A549 treated with Mapracorat at 1 μM for 4 hours (cell line): ENCODE data around the gene ARAP3. TPM values are rescaled to one million over a fixed set of nuclear protein-coding genes. Genes with fewer than 3 reads are reported as not detected.

Source experiments
- total RNA-seq: library from RNA; stranded (reverse); fragments of 200-300 nt; extraction: Qiagen RNA extraction; gene quantifications from 5 replicates; pipeline ENCODE4 v1.2.3, GENCODE V29; 2022

The ARAP3 gene, protein sequence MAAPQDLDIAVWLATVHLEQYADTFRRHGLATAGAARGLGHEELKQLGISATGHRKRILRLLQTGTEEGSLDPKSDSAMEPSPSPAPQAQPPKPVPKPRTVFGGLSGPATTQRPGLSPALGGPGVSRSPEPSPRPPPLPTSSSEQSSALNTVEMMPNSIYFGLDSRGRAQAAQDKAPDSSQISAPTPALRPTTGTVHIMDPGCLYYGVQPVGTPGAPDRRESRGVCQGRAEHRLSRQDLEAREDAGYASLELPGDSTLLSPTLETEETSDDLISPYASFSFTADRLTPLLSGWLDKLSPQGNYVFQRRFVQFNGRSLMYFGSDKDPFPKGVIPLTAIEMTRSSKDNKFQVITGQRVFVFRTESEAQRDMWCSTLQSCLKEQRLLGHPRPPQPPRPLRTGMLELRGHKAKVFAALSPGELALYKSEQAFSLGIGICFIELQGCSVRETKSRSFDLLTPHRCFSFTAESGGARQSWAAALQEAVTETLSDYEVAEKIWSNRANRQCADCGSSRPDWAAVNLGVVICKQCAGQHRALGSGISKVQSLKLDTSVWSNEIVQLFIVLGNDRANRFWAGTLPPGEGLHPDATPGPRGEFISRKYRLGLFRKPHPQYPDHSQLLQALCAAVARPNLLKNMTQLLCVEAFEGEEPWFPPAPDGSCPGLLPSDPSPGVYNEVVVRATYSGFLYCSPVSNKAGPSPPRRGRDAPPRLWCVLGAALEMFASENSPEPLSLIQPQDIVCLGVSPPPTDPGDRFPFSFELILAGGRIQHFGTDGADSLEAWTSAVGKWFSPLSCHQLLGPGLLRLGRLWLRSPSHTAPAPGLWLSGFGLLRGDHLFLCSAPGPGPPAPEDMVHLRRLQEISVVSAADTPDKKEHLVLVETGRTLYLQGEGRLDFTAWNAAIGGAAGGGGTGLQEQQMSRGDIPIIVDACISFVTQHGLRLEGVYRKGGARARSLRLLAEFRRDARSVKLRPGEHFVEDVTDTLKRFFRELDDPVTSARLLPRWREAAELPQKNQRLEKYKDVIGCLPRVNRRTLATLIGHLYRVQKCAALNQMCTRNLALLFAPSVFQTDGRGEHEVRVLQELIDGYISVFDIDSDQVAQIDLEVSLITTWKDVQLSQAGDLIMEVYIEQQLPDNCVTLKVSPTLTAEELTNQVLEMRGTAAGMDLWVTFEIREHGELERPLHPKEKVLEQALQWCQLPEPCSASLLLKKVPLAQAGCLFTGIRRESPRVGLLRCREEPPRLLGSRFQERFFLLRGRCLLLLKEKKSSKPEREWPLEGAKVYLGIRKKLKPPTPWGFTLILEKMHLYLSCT (N-terminal part only)
- total RNA-seq: 2.7 to 4.8 TPM (median 4.3 TPM) in 5 replicates

DNA sequence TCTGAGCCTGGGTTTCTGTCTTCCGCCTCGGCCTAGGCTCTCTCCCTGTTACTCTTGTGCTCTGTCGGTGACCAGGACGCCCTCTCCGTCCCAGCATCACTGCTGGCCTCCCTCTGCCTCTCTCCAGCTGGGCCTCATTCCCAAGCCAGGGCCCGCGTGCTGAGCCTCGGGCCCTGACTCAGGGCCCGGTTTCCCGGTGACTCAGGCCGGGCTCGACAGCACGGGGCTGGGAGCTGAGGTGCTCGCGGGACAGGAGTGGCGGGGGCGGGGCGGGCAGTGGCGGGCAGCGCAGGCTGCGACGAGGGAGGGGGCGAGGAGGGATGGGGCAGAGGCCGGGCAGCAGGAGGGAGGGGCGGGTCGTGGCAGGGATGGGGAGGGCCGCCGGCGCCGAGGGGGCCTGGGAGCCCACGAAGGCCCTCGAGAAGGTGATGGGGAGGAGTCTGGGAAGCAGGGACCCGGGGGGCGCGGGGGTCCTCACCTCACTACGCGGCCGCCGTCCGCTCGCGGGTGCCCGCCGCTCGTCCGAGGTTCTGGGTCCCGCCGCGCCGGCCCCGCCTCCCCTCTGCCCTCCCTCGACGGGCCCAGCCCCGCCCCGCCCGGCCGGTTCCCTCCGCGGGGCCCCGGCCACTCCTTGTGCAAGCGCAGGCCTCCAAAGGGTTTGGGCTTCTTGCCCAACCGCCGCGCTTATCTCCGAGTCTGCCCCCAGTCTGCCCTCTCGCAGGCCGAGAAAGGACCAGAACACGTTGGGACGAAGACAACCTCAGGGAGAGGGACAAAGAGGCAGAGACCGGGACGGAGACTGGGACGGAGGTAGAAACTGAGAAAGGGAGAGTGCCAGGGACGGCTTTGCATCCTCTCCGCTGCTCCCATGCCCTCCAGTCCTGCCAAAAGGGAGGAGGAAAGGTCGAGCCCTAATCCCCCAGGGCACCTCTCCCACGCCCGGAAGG, at the start of gene ARAP3:
Gene ARAP3, minus strand, starts transcription at position 536 of the 947 bp plus-strand sequence. CDS start 1,744 bp downstream, outside the sequence.

DNA sequence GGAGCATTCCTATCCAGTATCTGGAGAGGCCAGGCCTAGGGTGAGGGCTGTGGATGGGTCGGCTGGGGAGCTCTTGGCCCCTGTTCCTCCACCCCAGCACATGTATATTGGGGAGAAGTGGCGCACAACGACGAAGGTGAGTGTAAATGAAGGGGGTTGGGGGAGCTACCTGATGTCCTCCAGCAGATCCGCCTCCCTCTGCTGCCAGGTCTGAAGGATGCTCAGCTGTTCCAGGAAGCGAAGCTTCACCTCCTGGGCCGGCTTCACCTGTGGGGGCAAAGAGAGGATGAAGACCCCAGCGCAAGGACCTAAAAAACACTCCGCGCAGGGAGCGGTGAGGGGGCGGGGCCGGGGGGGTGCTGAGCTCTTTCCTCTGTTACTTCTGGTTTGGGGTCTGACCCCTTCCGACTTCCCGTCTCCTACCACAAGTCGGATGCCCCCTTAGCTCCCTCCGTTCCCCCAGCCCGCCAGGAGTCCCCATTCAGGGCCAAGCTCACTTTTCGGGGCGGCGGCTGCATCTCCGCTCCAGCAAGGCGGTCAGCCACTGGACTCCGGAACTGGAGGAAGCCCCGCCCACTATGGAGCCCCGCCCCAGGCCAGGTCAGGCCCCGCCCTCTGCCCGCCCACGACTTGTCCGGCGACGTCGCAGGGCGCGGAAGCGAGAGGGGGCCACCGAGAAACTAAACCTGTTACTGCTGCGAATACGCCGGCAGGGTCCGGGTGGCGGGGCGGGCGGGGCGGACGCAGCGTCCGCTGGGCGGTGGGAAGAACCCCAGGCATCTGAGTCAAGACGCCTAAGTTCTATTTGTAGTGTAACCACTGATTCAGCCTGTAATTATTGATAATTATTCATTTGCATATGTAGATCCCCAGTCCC, 30.9 kb downstream of the ARAP3 start, which contains the start of gene FCHSD1:
Gene FCHSD1, minus strand, starts transcription at position 568 of the 877 bp plus-strand sequence. Its CDS starts 50 bp downstream, at position 518.

DNA sequence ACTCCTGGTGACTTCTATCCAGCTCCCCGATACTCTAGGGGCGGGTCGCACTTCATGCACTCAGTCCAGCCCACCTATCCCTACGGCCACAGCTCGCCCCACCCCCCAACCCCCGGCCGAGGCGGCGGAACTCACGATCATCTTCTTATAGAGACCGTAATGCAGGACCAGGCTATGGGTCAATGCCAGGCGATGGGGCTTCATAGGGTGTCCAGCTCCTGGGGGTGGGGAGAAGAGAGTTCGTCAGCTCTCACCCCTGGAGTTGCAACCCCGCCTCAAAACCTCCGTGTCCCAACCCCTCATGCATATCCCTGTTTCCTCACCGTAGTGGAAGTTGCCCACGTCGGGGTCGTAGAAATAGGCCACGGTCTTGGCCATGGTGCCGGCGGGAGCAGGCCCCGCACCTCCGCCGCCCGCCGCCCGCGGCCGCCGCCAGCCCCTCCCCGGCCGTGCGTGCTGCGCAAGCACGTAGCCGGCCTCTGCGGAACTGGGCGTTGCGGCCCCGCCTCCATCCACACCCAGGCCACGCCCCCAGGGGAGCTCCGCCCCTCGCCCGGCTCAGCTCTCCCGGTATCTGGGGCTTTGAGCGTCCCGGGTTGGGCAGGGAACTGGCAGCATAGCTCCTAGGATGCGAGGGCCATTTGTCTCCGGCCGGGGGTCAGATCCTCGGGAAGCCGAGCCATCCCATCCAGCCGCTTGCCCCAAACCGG, 45.5 kb downstream of the ARAP3 start, which contains the start of the genes HDAC3 and RELL2:
Gene HDAC3, minus strand, starts transcription at position 437 of the 710 bp plus-strand sequence. Its CDS starts 59 bp downstream, at position 378.
Gene RELL2, plus strand, starts transcription at position 585 of the 710 bp plus-strand sequence. CDS start 1,229 bp downstream, outside the sequence.

DNA sequence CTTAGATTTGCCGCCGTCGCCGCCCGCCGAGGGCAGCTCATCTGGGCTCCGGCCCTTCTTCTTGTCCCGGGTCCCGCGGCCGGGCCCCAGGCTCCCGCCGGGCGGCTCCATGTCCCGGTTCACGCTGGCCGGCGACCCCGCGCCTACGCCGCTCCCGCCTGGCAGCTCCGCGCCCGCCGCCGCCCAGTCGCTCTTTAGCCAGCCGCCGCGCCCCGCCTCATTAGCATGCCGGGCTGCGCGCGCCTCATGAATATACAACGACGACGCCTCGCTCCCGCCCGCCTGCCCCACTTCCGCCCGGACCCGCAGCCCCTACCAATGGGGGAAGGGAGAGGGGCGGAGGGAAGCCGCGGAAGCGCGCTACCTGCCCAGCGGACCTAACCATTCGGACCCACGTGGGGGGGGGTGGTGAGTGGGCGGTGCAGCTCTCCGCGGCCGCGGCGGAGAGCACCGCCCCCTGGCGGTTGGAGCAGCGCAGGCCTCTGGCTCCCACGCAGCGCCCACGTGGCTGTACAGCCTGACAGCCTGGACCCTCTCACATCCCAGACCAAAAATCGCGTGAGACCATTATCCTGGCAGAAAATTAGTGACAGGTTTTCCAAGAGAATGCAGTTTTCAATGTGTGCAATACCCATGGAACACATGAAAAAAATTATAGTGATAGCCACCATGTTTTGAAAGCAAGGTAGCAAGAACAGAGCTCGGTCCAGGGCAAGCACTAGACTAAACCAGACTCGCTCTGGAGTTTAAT, 63.1 kb downstream of the ARAP3 start, which contains the start of gene DIAPH1:
Gene DIAPH1, minus strand, starts transcription at position 197 of the 751 bp plus-strand sequence. Its CDS starts 86 bp downstream, at position 111.

Other genes starting within 250 kb of the ARAP3 start
- 5.1 to 6.3 TPM (median 5.9 TPM) in 5 replicates for gene PCDHGC3, start 206.3 kb downstream of the ARAP3 start, total RNA-seq
- gene PCDHGC4, start 197.2 kb downstream of the ARAP3 start, total RNA-seq: not detected in 5 replicates
- not detected in 5 replicates for gene PCDHGC5, start 193.1 kb downstream of the ARAP3 start, total RNA-seq
- 95.8 to 107 TPM (median 98.2 TPM) in 5 replicates for gene DIAPH1, start 63.2 kb downstream of the ARAP3 start, total RNA-seq
- gene HDAC3, start 45.4 kb downstream of the ARAP3 start, total RNA-seq: 44.0 to 51.0 TPM (median 48.7 TPM) in 5 replicates
- gene RELL2, start 45.2 kb downstream of the ARAP3 start, total RNA-seq: 3.5 to 5.4 TPM (median 4.5 TPM) in 5 replicates
- 9.1 to 13.3 TPM (median 9.9 TPM) in 5 replicates for gene FCHSD1, start 30.8 kb downstream of the ARAP3 start, total RNA-seq
- 2.2 to 3.8 TPM (median 3.0 TPM) in 5 replicates for gene PCDH1, start 196.2 kb upstream of the ARAP3 start, total RNA-seq
- gene DELE1, start 241.6 kb upstream of the ARAP3 start, total RNA-seq: 45.5 to 58.1 TPM (median 51.2 TPM) in 5 replicates